DMS53 (cell line): ENCODE measurements around the gene HBA1.
"Not testable (repeated sequence)": the region's sequence is repeated elsewhere in the genome, so short reads cannot be mapped to it uniquely, and the experiment has no call there.

Experiments
- DNase-seq: peaks from one replicate; lab custom pipeline; 2025; lab: John Stamatoyannopoulos, UW

HBA1 gene

GRCh38 chr16:175011-175949 lies 1.2 kb upstream of the HBA1 start:
- DNase-seq: peak; percentile 45

- DNase-seq: not testable (repeated sequence)
Measured at GRCh38 chr16:176006-176405, 474 bp upstream of the HBA1 start.

- peak; percentile 19 for DNase-seq
Measured at GRCh38 chr16:177394-177822, 928 bp downstream of the HBA1 start.

GRCh38 chr16:177981-178667 lies 1.6 kb downstream of the HBA1 start:
- DNase-seq: peak; percentile 68

- no peak for DNase-seq
Measured at GRCh38 chr16:178668-179015, 2.2 kb downstream of the HBA1 start.

- DNase-seq: no peak
Measured at GRCh38 chr16:179211-180092, 3.0 kb downstream of the HBA1 start.

GRCh38 chr16:180101-180675 lies 3.7 kb downstream of the HBA1 start, which contains the start of gene HBQ1:
TSS of gene HBQ1 (plus strand) at chr16:180459. CDS start at chr16:180487, 28 bp downstream.
- peak; percentile 57 for DNase-seq

- DNase-seq: peak; percentile 93
Measured at GRCh38 chr16:180681-181564, 4.4 kb downstream of the HBA1 start.

GRCh38 chr16:181565-182021 lies 5.1 kb downstream of the HBA1 start:
- peak; percentile 60 for DNase-seq

- DNase-seq: peak; percentile 25
Measured at GRCh38 chr16:183005-183404, 6.5 kb downstream of the HBA1 start.

- DNase-seq: no peak
Measured at GRCh38 chr16:185213-185612, 8.7 kb downstream of the HBA1 start.

GRCh38 chr16:185691-186090 lies 9.2 kb downstream of the HBA1 start:
- DNase-seq: no peak

GRCh38 chr16:187330-187729 lies 10.8 kb downstream of the HBA1 start:
- DNase-seq: no peak

GRCh38 chr16:188674-189073 lies 12.2 kb downstream of the HBA1 start:
- DNase-seq: peak; percentile 43

- no peak for DNase-seq
Measured at GRCh38 chr16:189604-190186, 13.2 kb downstream of the HBA1 start.

- DNase-seq: no peak
Measured at GRCh38 chr16:191831-192230, 15.4 kb downstream of the HBA1 start.

- DNase-seq: no peak
Measured at GRCh38 chr16:192686-193085, 16.2 kb downstream of the HBA1 start.

- DNase-seq: no peak
Measured at GRCh38 chr16:193441-193840, 17.0 kb downstream of the HBA1 start.

GRCh38 chr16:194516-194915 lies 18.0 kb downstream of the HBA1 start:
- DNase-seq: no peak

GRCh38 chr16:200388-200787 lies 23.9 kb downstream of the HBA1 start:
- DNase-seq: no peak
